Measurements from ENCODE around the gene NRF1. TPM values are rescaled to one million over a fixed set of nuclear protein-coding genes. Genes with fewer than 3 reads are reported as not detected.
"Not testable (repeated sequence)": the region's sequence is repeated elsewhere in the genome, so short reads cannot be mapped to it uniquely, and the experiment has no call there.

The NRF1 gene
- 7.8 and 12.9 TPM in 2 replicates for total RNA-seq

GRCh38 chr7:129611246-129612111, at the start of gene NRF1:
TSS of gene NRF1 (plus strand) at chr7:129611720. CDS start at chr7:129657352, 45,632 bp downstream.
- DNase-seq (ENCODE audit: low read depth in 2 of 2): peak; percentile 94 to 96

GRCh38 chr7:129566323-129566722, 45.2 kb upstream of the NRF1 start:
- not testable (repeated sequence) for DNase-seq (ENCODE audit: low read depth in 2 of 2)

- no peak for DNase-seq (ENCODE audit: low read depth in 2 of 2)
These were observed 44.1 kb upstream of the NRF1 start for GRCh38 chr7:129567377-129567776.

DNA sequence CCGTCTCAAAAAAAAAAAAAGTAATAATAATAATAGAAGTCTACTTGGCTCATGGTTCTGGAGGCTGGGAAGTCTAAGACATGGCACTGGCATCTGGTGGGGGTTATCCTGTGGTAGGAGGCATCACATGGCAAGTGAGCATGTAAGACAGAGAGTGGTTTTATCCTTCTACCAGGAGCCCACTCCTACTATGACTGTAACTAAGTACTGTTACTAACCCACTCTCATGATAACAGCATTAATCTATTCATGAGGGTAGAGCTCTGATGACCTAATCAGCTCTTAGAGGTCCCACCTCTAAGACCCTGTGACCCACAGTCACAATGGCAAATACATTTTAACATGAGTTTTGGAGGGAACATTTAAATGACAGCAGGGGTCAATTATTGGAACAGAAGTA, 43.3 kb upstream of the NRF1 start:
- no peak for DNase-seq (ENCODE audit: low read depth in 2 of 2)

DNA sequence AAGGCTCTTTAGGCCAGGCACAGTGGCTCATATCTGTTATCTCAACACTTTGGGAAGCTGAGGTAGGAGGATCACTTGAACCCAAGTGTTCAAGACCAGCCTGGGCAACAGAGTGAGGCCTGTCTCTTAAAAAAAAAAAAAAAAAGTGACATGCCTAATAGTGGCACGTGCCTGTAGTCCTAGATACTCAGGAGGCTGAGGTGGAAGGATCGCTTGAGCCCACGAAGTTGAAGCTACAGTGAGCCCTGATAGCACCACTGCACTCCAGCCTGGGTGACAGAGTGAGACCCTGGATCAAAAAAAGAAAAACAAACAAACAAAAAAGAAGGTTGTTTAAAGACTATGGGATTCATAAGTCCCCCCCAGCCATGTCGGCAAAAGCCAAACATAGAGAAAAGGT, 42.2 kb upstream of the NRF1 start:
- DNase-seq (ENCODE audit: low read depth in 2 of 2): no peak

- DNase-seq (ENCODE audit: low read depth in 2 of 2): peak in 1 of 2 donors; percentile 45
These were observed 41.7 kb upstream of the NRF1 start for GRCh38 chr7:129569811-129570215.

DNA sequence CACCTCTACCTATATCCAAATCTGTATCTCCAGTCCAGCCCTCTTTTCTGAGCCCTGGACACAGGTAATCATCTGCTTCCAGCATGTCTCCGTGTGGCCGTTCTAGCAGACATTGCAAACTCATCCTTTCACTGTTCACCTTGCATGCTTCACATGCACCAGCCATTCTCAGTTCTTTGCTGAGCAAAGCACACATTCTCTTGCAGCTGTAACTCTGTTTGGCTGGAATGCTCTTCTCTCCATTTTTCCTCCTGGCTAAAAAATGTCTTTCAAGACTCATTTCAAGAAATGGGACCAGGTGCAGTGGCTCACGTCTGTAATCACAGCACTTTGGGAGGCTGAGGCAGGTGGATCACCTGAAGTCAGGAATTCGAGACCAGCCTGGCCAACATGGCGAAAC, 40.3 kb upstream of the NRF1 start:
- DNase-seq (ENCODE audit: low read depth in 2 of 2): no peak

- DNase-seq (ENCODE audit: low read depth in 2 of 2): no peak
These were observed 39.3 kb upstream of the NRF1 start for GRCh38 chr7:129572205-129572604.

DNA sequence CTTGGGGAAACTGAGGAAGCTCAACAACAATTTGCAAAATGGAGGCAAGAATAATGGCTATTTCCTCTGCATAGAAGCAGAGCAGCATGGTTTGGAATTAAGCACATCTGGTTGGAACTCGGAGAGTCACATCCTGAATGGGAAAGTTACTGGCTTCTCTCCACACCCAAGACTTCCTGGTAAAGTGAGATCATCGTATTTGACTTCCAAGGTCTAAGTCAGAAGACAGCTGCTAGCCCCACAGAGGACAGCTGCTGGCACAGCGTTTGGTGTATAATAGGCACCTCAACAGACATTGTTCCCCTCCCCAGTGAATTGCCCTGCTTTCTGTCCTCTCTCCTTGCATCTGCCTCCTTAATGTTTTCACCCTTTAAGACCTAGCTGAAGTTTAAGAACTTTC, 37.0 kb upstream of the NRF1 start:
- peak in 1 of 2 donors; percentile 95 for DNase-seq (ENCODE audit: low read depth in 2 of 2)

- no peak for DNase-seq (ENCODE audit: low read depth in 2 of 2)
These were observed 35.8 kb upstream of the NRF1 start for GRCh38 chr7:129575699-129576098.

DNA sequence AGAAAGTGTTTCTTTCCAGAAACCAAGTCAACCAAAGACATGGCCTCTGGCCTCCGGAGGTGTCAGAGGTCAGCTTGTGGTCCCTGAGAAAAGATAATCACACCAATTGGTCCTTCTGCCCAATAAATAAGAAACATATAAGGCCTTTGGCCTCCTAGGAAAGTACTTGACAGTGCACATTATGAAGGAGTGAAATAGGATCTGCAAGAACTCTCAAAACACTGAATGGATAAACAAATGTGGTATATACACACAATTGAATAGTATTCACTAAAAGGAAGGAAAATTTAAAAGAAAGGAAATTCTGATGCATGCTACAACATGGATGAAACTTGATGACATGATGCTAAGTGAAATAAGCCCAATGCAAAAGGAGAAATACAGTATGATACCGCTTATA, 35.4 kb upstream of the NRF1 start:
- DNase-seq (ENCODE audit: low read depth in 2 of 2): no peak

- no peak for DNase-seq (ENCODE audit: low read depth in 2 of 2)
These were observed 32.7 kb upstream of the NRF1 start for GRCh38 chr7:129578829-129579228.

- DNase-seq (ENCODE audit: low read depth in 2 of 2): not testable (repeated sequence)
These were observed 25.3 kb upstream of the NRF1 start for GRCh38 chr7:129586179-129586578.

- DNase-seq (ENCODE audit: low read depth in 2 of 2): no peak
These were observed 23.3 kb upstream of the NRF1 start for GRCh38 chr7:129588268-129588667.

DNA sequence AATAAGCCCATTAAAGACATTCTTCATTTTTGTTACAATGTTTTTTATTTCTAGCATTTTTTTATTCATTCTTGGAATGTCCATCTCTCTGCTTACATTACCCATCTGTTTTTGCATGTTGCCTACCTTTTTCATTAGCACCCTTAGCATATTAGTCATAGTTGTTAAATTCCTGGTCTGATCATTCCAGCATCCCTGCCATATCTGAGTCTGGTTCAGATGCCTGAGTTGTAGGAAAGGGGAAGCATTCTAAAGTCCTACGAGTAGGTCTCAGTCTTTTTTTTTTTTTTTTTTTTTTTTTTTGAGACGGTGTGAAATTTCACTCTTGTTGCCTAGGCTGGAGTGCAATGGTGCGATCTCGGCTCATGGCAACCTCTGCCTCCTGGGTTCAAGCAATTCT, 19.7 kb upstream of the NRF1 start:
- no peak for DNase-seq (ENCODE audit: low read depth in 2 of 2)

DNA sequence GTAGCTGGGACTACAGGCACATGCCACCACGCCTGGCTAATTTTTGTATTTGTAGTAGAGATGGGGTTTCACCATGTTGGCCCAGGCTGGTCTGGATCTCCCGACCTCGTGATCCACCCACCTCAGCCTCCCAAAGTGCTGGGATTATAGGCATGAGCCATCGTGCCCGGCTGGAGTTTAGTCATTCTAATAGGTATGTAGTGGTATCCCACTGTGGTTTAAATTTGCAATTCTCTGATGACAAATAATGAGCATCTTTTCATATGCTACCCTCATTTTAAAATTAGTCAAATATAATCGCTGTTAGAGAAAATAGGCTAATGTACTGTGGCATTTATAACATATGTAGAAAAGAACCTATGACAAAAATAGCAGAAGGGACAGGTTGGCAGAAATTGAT, 15.1 kb upstream of the NRF1 start:
- not testable (repeated sequence) for DNase-seq (ENCODE audit: low read depth in 2 of 2)

DNA sequence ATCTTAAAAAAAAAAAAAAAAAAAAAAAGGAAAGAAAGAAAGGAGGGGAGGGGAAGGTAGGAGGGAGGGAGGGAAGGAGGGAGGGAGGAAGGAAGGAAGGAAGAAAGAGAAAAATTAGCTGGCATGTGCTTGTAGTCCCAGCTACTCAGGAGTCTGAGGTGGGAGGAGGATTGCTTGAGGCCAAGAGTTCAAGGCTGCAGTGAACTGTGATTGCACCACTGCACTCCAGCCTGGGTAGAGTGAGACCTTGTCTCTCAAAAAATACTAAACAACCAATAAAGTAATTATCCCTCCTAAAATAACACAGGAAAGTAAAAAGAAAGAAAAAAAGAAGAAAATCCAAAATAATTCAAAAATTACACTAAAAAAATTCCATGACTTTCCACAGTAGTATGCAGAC, 13.8 kb upstream of the NRF1 start:
- no peak for DNase-seq (ENCODE audit: low read depth in 2 of 2)

- no peak for DNase-seq (ENCODE audit: low read depth in 2 of 2)
These were observed 12.3 kb upstream of the NRF1 start for GRCh38 chr7:129599174-129599573.

DNA sequence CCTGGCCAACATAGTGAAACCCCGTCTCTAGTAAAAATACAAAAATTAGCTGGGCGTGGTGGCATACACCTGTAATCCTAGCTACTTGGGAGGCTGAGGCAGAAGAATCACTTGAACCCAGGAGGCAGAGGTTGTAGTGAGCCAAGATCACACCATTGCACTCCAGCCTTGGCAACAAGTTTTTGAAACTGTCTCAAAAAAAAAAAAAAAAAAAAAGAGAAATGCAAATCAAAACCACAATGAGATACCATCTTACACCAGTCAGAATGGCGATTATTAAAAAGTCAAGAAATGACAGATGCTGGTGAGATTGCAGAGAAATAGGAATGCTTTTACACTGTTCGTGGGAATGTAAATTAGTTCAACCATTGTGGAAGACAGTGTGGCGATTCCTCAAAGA, 7.9 kb upstream of the NRF1 start:
- not testable (repeated sequence) for DNase-seq (ENCODE audit: low read depth in 2 of 2)

- not testable (repeated sequence) for DNase-seq (ENCODE audit: low read depth in 2 of 2)
These were observed 7.5 kb upstream of the NRF1 start for GRCh38 chr7:129604021-129604420.

- no peak for DNase-seq (ENCODE audit: low read depth in 2 of 2)
These were observed 6.6 kb upstream of the NRF1 start for GRCh38 chr7:129604713-129605437.

- no peak for DNase-seq (ENCODE audit: low read depth in 2 of 2)
These were observed 5.4 kb upstream of the NRF1 start for GRCh38 chr7:129605960-129606614.
